ENCODE measurements around the gene PLXNA1.

Gene PLXNA1

GRCh38 chr3:126952983-126953660, 29.8 kb upstream of the PLXNA1 start:
- no peak for TF ChIP-seq CTCF (conservative IDR thresholded peaks at IDR 0.05; ENCODE audit: low read depth, low read length)
- no peak for DNase-seq (ENCODE audit: low read depth)
- H3K4me3 ChIP-seq (ENCODE audit: low read length): no peak overlapping the region

DNA sequence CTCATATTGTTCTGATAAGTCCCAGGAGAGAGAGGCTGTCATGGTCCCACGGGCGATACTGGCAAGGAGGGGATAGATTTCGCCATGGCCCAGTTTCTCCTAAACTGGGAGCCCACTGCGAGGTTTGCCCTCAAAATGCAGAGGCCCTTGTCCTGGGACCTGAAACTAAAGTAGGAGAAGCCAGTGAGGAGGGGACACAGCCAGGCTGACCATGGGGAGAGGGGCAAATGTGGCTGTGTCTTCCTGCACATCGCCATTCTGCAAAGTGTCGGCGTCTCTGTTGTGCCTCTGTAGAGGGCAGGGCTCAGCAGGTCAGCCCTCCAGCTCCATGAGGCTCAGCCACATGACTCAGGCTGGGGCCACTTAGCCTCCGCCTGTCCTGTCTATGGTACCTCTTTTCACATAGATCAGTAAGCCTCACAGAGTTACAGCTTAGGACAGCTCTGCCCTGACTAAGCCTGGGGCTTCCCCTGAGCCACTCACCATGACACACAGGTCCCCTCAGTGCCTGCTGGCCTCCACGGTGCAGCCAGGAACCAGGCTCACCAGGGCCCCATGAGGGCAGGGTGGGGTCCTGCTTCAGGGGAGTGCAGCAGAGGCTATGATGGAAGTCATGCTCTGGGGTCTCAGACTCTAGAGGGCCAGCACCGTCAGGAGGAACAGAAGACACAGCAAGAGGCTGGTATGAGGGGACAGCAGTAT, 28.6 kb upstream of the PLXNA1 start:
- no peak overlapping the region for H3K4me3 ChIP-seq (ENCODE audit: low read length)
- TF ChIP-seq CTCF (conservative IDR thresholded peaks at IDR 0.05; ENCODE audit: low read depth, low read length): no peak
- no peak for DNase-seq (ENCODE audit: low read depth)

DNA sequence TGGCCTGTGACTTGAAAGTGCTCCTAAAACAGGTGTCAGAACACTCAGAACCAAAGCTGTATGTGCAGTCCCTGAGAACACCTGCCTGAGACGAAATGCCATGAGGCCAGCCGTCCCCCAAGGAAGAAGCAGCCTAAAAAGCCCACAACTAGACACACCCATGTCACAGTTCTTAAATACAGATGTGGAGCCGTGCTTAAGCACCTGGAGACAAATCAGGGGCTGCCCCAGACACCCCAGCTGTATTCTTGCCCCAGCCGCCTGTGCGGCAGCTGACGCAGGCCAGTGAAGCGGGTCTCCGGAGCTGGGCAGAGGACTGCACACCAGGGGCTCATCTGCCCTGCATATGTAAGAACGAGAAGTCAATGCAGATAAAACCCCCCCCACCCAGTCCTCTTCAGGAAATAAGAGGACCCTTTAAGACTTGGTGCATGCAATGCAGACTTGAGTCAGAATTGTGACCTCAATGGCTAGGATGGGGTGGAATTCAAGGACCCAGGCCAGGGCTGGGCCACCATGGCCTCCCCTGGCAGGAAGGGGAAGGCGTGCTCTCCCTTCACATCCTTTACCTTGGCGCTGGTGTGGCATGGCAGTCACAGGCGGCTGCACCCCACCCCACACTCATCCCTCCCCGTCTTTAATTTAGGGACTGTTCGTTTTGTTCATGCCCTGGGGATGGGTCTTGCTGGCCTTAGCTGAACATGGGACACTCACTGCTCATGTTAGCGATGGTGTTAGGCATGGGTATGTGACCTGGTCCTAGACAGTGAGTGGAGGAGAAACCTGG, 27.7 kb upstream of the PLXNA1 start:
- DNase-seq (ENCODE audit: low read depth): no peak
- TF ChIP-seq CTCF (conservative IDR thresholded peaks at IDR 0.05; ENCODE audit: low read depth, low read length): no peak
- no peak overlapping the region for H3K4me3 ChIP-seq (ENCODE audit: low read length)

- no peak for TF ChIP-seq CTCF (conservative IDR thresholded peaks at IDR 0.05; ENCODE audit: low read depth, low read length)
- DNase-seq (ENCODE audit: low read depth): no peak
- H3K4me3 ChIP-seq (ENCODE audit: low read length): no peak overlapping the region
These were observed 26.6 kb upstream of the PLXNA1 start for GRCh38 chr3:126956361-126956760.

DNA sequence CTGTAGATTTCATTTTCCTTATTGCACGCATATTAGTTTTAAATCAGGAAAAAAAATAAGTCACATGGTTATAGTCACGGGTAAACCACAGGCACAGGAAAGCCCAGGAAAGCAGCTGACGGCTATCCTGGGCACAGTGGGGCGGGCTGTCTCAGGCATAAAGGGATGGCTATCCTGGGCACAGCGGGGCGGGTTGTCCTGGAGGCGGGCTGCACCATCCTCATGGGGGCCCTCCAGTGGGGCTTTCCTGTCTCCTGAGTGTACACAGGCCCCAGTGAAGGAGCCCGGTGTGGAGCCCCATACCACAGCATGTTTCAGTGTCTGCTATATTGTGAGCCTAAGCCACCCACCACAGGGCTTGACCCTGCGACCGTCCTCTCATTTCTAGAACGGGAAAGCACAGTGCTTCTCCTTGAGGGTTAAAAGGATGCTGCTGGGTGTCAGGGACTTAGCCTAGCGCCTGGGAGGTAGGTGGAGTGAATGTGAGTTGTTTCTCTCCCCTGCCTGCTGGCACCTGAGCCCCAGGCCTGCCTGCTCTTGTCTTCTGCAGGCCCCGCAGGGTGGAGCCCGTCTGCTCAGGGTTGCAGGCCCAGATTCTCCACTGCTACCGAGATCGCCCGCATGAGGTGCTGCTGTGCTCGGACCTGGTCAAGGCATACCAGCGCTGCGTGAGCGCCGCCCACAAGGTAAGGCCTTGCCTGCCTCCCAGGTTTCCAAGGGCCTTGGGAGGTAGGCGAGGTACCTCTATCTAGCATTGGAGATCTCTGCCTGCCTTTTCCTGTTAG, 25.9 kb upstream of the PLXNA1 start:
- H3K4me3 ChIP-seq (ENCODE audit: low read length): no peak overlapping the region
- TF ChIP-seq CTCF (conservative IDR thresholded peaks at IDR 0.05; ENCODE audit: low read depth, low read length): no peak
- no peak for DNase-seq (ENCODE audit: low read depth)

- DNase-seq (ENCODE audit: low read depth): no peak
- no peak for TF ChIP-seq CTCF (conservative IDR thresholded peaks at IDR 0.05; ENCODE audit: low read depth, low read length)
- H3K4me3 ChIP-seq (ENCODE audit: low read length): no peak overlapping the region
These were observed 24.9 kb upstream of the PLXNA1 start for GRCh38 chr3:126957776-126958637.

All from retinal pigment epithelial cell (primary cell).